DOHH2 (cell line): Measurements from ENCODE around the gene ABCF3.

ENCODE experiments used
- H3F3A ChIP-seq: fragments of 200-600 bp; sonication (generic), shearing (Covaris generic); 2 replicates; pipeline ENCODE4 v1.6.0; 2016; ENCODE audit warnings: antibody characterized with exemption, mild to moderate bottlenecking; ENCODE audit not compliant: control insufficient read depth, insufficient read depth
- H3K27ac ChIP-seq: fragments of 200-600 bp; sonication (generic); 2 replicates; pipeline ENCODE4 v1.5.1; 2014; ENCODE audit warnings: low read depth, mild to moderate bottlenecking, low read length, moderate library complexity
- H3K27me3 ChIP-seq: fragments of 200-600 bp; sonication (generic); 2 replicates; pipeline ENCODE4 v1.6.1; 2014; ENCODE audit warnings: mild to moderate bottlenecking, low read length, mixed read lengths; ENCODE audit not compliant: control insufficient read depth
- H3K36me3 ChIP-seq: fragments of 200-600 bp; sonication (generic); 2 replicates; pipeline ENCODE4 v1.6.1; 2014; ENCODE audit warnings: mild to moderate bottlenecking, low read length, moderate library complexity, mixed read lengths; ENCODE audit not compliant: control insufficient read depth
- H3K4me1 ChIP-seq: fragments of 200-600 bp; sonication (generic); 2 replicates; pipeline ENCODE4 v1.6.1; 2014; ENCODE audit warnings: mild to moderate bottlenecking, low read length, mixed read lengths; ENCODE audit not compliant: control insufficient read depth
- H3K4me2 ChIP-seq: fragments of 200-600 bp; sonication (generic); 2 replicates; pipeline ENCODE4 v1.6.0; 2014; ENCODE audit warnings: mild to moderate bottlenecking, low read length, moderate library complexity
- H3K4me3 ChIP-seq: fragments of 200-600 bp; sonication (generic); 2 replicates; pipeline ENCODE4 v1.5.1; 2014; ENCODE audit warnings: mild to moderate bottlenecking, low read length, mixed read lengths
- H3K79me2 ChIP-seq: fragments of 200-600 bp; sonication (generic); 2 replicates; pipeline ENCODE4 v1.6.1; 2014; ENCODE audit warnings: mild to moderate bottlenecking, low read length, mixed read lengths; ENCODE audit not compliant: control insufficient read depth
- H3K9me2 ChIP-seq: fragments of 200-600 bp; sonication (generic); replicated peaks from 2 replicates; pipeline ENCODE4 v1.6.1; 2014; ENCODE audit warnings: mild to moderate bottlenecking, low read length, mixed read lengths; ENCODE audit not compliant: control insufficient read depth
- H3K9me3 ChIP-seq: fragments of 200-600 bp; sonication (generic); 2 replicates; pipeline ENCODE4 v1.6.1; 2014; ENCODE audit warnings: antibody characterized with exemption, low read length, mixed read lengths; ENCODE audit not compliant: control insufficient read depth, insufficient read depth
- H4K20me1 ChIP-seq: fragments of 200-600 bp; sonication (generic); 2 replicates; pipeline ENCODE4 v1.6.0; 2014; ENCODE audit warnings: low read depth, mild to moderate bottlenecking, antibody characterized with exemption, low read length, moderate library complexity; ENCODE audit not compliant: control insufficient read depth, insufficient read depth
- EZH2phosphoT487 ChIP-seq: fragments of 200-600 bp; sonication (generic); IDR thresholded peaks from 2 replicates; pipeline ENCODE4 v1.6.1; 2017; ENCODE audit warnings: borderline replicate concordance, mild to moderate bottlenecking, antibody characterized with exemption, low read length, moderate library complexity, mixed read lengths
- TF ChIP-seq, protein P1 (sequence below): fragments of 200-600 bp; sonication (generic); IDR thresholded peaks from one replicate; pipeline ENCODE4 v1.5.1; 2014; ENCODE audit warnings: antibody characterized with exemption, mild to moderate bottlenecking, low read depth, low read length; ENCODE audit not compliant: poor library complexity, severe bottlenecking

Gene ABCF3

GRCh38 chr3:184189421-184189820 lies 3.4 kb downstream of the ABCF3 start:
- peaks cover 9% of the 10 kb centered on the region; the same call in 1 of the 2 replicates for H4K20me1 ChIP-seq
- peaks cover 82% of the 10 kb centered on the region for H3K36me3 ChIP-seq
- H3K27me3 ChIP-seq = no peaks in the 10 kb centered on the region
- H3K79me2 ChIP-seq = peaks cover 43% of the 10 kb centered on the region
- H3F3A ChIP-seq = no peaks in the 10 kb centered on the region
- no peaks in the 10 kb centered on the region for H3K9me3 ChIP-seq
- no peaks in the 10 kb centered on the region for H3K9me2 ChIP-seq
- no peak for TF ChIP-seq EZH2phosphoT487
- TF ChIP-seq, protein P1, sequence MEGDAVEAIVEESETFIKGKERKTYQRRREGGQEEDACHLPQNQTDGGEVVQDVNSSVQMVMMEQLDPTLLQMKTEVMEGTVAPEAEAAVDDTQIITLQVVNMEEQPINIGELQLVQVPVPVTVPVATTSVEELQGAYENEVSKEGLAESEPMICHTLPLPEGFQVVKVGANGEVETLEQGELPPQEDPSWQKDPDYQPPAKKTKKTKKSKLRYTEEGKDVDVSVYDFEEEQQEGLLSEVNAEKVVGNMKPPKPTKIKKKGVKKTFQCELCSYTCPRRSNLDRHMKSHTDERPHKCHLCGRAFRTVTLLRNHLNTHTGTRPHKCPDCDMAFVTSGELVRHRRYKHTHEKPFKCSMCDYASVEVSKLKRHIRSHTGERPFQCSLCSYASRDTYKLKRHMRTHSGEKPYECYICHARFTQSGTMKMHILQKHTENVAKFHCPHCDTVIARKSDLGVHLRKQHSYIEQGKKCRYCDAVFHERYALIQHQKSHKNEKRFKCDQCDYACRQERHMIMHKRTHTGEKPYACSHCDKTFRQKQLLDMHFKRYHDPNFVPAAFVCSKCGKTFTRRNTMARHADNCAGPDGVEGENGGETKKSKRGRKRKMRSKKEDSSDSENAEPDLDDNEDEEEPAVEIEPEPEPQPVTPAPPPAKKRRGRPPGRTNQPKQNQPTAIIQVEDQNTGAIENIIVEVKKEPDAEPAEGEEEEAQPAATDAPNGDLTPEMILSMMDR = no peak
- H3K4me3 ChIP-seq = no peak overlapping the region
- peaks cover 21% of the 10 kb centered on the region for H3K4me1 ChIP-seq
- H3K27ac ChIP-seq = no peak overlapping the region
- no peak overlapping the region for H3K4me2 ChIP-seq

DNA sequence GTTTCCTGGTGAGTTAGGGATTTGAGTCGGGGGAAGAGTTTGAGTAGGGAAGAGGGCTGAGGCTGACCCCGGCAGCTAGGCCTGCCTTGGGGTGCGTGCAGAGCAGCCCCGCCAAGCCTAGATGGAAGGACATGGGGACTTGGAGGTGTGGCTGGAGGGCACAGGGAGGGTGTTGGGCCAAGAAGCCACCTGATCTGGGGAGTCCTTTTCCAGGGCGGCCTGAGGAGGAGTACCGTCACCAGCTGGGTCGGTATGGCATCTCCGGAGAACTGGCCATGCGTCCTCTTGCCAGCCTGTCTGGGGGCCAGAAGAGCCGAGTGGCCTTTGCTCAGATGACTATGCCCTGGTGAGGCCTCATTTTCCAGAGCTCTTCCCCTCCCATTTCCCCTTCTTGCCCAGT lies 6.9 kb downstream of the ABCF3 start:
- TF ChIP-seq, protein P1 = no peak
- TF ChIP-seq EZH2phosphoT487 = no peak
- Histone ChIP-seq H4K20me1 (no peaks in the 10 kb centered on the region), H3K9me2 (no peaks in the 10 kb centered on the region), H3K4me1 (peaks cover under 1% of the 10 kb centered on the region; the same call in 1 of the 2 replicates), H3K4me3 (no peak overlapping the region), H3K27me3 (no peaks in the 10 kb centered on the region), H3K4me2 (no peak overlapping the region), H3K27ac (no peak overlapping the region), H3K79me2 (peaks cover 18% of the 10 kb centered on the region), H3F3A (no peaks in the 10 kb centered on the region), H3K9me3 (no peaks in the 10 kb centered on the region), H3K36me3 (peaks cover 76% of the 10 kb centered on the region)

DNA sequence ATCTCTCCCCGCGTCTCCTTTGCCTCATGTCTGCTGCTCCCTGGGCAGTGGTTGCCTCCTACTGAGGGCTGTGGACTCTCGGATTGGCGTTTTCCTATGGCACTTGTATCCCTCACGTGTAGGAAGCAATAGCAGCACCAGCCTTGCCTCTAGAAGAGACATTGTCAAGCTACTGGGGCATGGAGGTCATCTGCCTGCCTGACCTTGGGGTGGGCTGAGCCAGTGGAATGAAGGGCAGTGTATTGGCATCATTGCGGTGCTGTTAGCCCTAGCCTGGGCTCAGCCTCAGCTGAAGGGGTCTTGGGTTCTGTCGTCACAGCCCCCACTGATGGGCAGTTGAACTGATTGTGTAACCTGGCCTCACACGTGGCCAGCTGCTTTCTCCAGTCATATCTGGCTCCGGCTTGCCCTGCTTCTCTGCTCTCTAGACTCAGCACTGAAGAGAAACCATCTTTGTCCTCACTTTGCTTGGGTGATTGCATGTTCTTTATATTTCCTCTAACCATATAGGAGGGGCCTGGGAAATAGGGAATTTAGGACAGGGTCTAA lies 8.1 kb downstream of the ABCF3 start:
- H4K20me1 ChIP-seq = no peaks in the 10 kb centered on the region
- no peak overlapping the region for H3K4me3 ChIP-seq
- TF ChIP-seq EZH2phosphoT487 = no peak
- TF ChIP-seq, protein P1 = no peak
- no peaks in the 10 kb centered on the region for H3F3A ChIP-seq
- H3K4me2 ChIP-seq = no peak overlapping the region
- no peaks in the 10 kb centered on the region for H3K9me3 ChIP-seq
- H3K79me2 ChIP-seq = peaks cover 6% of the 10 kb centered on the region
- no peak overlapping the region for H3K27ac ChIP-seq
- no peaks in the 10 kb centered on the region for H3K27me3 ChIP-seq
- H3K4me1 ChIP-seq = no peaks in the 10 kb centered on the region
- H3K36me3 ChIP-seq = peaks cover 64% of the 10 kb centered on the region
- no peaks in the 10 kb centered on the region for H3K9me2 ChIP-seq
